ENCODE measurements around the gene KRT36.

KRT36 gene

GRCh38 chr17:41537614-41537954 is 47.9 kb upstream of the KRT36 start:
- H2BK12ac ChIP-seq (ENCODE audit: low read length) = peak overlapping the region; percentile 88
- H3K23ac ChIP-seq (ENCODE audit: low read length) = no peak overlapping the region
- H3K4me3 ChIP-seq (ENCODE audit: low read depth, low read length) = no peak overlapping the region
- no peak overlapping the region for H3K4me2 ChIP-seq (ENCODE audit: low read length)
- peak overlapping the region; percentile 96 for H4K91ac ChIP-seq (ENCODE audit: low read depth, low read length)
- no peaks in the 10 kb centered on the region for H3K27me3 ChIP-seq (ENCODE audit: insufficient read depth, low read length)
- H3K79me1 ChIP-seq (ENCODE audit: low read length) = peaks cover 27% of the 10 kb centered on the region
- H3K4ac ChIP-seq (ENCODE audit: low read depth, low read length) = no peak overlapping the region
- H2AFZ ChIP-seq (ENCODE audit: insufficient read depth, low read length, poor library complexity) = no peak overlapping the region
- H3K9ac ChIP-seq (ENCODE audit: low read length) = no peak overlapping the region
- peak overlapping the region; percentile 84 for H3K27ac ChIP-seq (ENCODE audit: low read depth, low read length)
- peak overlapping the region; percentile 84 for H3K14ac ChIP-seq (ENCODE audit: low read length)
- H4K12ac ChIP-seq (ENCODE audit: low read depth, low read length) = no peak overlapping the region
- H2AK5ac ChIP-seq (ENCODE audit: low read length) = peak overlapping the region; percentile 28
- peaks cover 5% of the 10 kb centered on the region for H3K79me2 ChIP-seq (ENCODE audit: control insufficient read depth, insufficient read depth, low read length, poor library complexity)
- peak overlapping the region; percentile 49 for H4K8ac ChIP-seq (ENCODE audit: low read depth, low read length)
- no peak for DNase-seq
- no peaks in the 10 kb centered on the region for H3K36me3 ChIP-seq (ENCODE audit: control insufficient read depth in 1 of 2, insufficient read depth in 2 of 2, low read length in 2 of 2)
- peak overlapping the region; percentile 77 for H2BK5ac ChIP-seq (ENCODE audit: low read depth, low read length, poor library complexity)
- H3K9me3 ChIP-seq (ENCODE audit: insufficient read depth, low read depth, low read length) = no peaks in the 10 kb centered on the region
- H2BK120ac ChIP-seq (ENCODE audit: insufficient read depth, low read length, poor library complexity) = peak overlapping the region; percentile 94
- H3K18ac ChIP-seq (ENCODE audit: low read length) = peak overlapping the region; percentile 77
- H3K4me1 ChIP-seq (ENCODE audit: control insufficient read depth in 1 of 2, insufficient read depth in 2 of 2, low read length in 2 of 2) = peaks cover 45 to 56% of the 10 kb centered on the region in 2 experiments
- WGBS (ENCODE audit: extremely low coverage, insufficient coverage, insufficient read length) = no CpG with 5 or more reads among the region's 7 CpGs

GRCh38 chr17:41536741-41537613 is 47.3 kb upstream of the KRT36 start:
- peak overlapping the region; percentile 97 for H2BK120ac ChIP-seq (ENCODE audit: insufficient read depth, low read length, poor library complexity)
- H4K8ac ChIP-seq (ENCODE audit: low read depth, low read length) = peak overlapping the region; percentile 57
- peak overlapping the region; percentile 84 for H3K14ac ChIP-seq (ENCODE audit: low read length)
- H3K4me2 ChIP-seq (ENCODE audit: low read length) = no peak overlapping the region
- H2AFZ ChIP-seq (ENCODE audit: insufficient read depth, low read length, poor library complexity) = peak overlapping the region; percentile 64
- no peaks in the 10 kb centered on the region for H3K27me3 ChIP-seq (ENCODE audit: insufficient read depth, low read length)
- H3K4me1 ChIP-seq (ENCODE audit: control insufficient read depth in 1 of 2, insufficient read depth in 2 of 2, low read length in 2 of 2) = peaks cover 45 to 58% of the 10 kb centered on the region in 2 experiments
- H2BK12ac ChIP-seq (ENCODE audit: low read length) = peak overlapping the region; percentile 97
- WGBS (ENCODE audit: extremely low coverage, insufficient coverage, insufficient read length) = no CpG with 5 or more reads among the region's 7 CpGs
- no peak for DNase-seq
- peaks cover 5% of the 10 kb centered on the region for H3K79me2 ChIP-seq (ENCODE audit: control insufficient read depth, insufficient read depth, low read length, poor library complexity)
- no peak overlapping the region for H3K4me3 ChIP-seq (ENCODE audit: low read depth, low read length)
- peak overlapping the region; percentile 84 for H3K27ac ChIP-seq (ENCODE audit: low read depth, low read length)
- H3K9ac ChIP-seq (ENCODE audit: low read length) = no peak overlapping the region
- peak overlapping the region; percentile 92 for H3K18ac ChIP-seq (ENCODE audit: low read length)
- H3K79me1 ChIP-seq (ENCODE audit: low read length) = peaks cover 27% of the 10 kb centered on the region
- H2AK5ac ChIP-seq (ENCODE audit: low read length) = peak overlapping the region; percentile 97
- no peaks in the 10 kb centered on the region for H3K36me3 ChIP-seq (ENCODE audit: control insufficient read depth in 1 of 2, insufficient read depth in 2 of 2, low read length in 2 of 2)
- H3K9me3 ChIP-seq (ENCODE audit: insufficient read depth, low read depth, low read length) = no peaks in the 10 kb centered on the region
- H2BK5ac ChIP-seq (ENCODE audit: low read depth, low read length, poor library complexity) = peak overlapping the region; percentile 87
- peak overlapping the region; percentile 14 for H4K12ac ChIP-seq (ENCODE audit: low read depth, low read length)
- H4K91ac ChIP-seq (ENCODE audit: low read depth, low read length) = peak overlapping the region; percentile 96
- no peak overlapping the region for H3K23ac ChIP-seq (ENCODE audit: low read length)
- peak overlapping the region; percentile 89 for H3K4ac ChIP-seq (ENCODE audit: low read depth, low read length)

GRCh38 chr17:41535764-41536481 is 46.2 kb upstream of the KRT36 start:
- Histone ChIP-seq H3K79me1 (ENCODE audit: low read length) (peaks cover 27% of the 10 kb centered on the region), H2BK120ac (ENCODE audit: insufficient read depth, low read length, poor library complexity) (peak overlapping the region; percentile 97), H3K9ac (ENCODE audit: low read length) (no peak overlapping the region), H3K4me1 (ENCODE audit: control insufficient read depth in 1 of 2, insufficient read depth in 2 of 2, low read length in 2 of 2) (peaks cover 48 to 61% of the 10 kb centered on the region in 2 experiments), H3K18ac (ENCODE audit: low read length) (peak overlapping the region; percentile 92), H2BK5ac (ENCODE audit: low read depth, low read length, poor library complexity) (peak overlapping the region; percentile 87), H2AFZ (ENCODE audit: insufficient read depth, low read length, poor library complexity) (peak overlapping the region; percentile 21), H3K14ac (ENCODE audit: low read length) (peak overlapping the region; percentile 75), H4K12ac (ENCODE audit: low read depth, low read length) (no peak overlapping the region), H3K27ac (ENCODE audit: low read depth, low read length) (peak overlapping the region; percentile 94), H3K79me2 (ENCODE audit: control insufficient read depth, insufficient read depth, low read length, poor library complexity) (peaks cover 5% of the 10 kb centered on the region), H2BK12ac (ENCODE audit: low read length) (peak overlapping the region; percentile 97), H3K4ac (ENCODE audit: low read depth, low read length) (peak overlapping the region; percentile 89), H3K4me3 (ENCODE audit: low read depth, low read length) (no peak overlapping the region), H4K91ac (ENCODE audit: low read depth, low read length) (peak overlapping the region; percentile 96), H3K27me3 (ENCODE audit: insufficient read depth, low read length) (no peaks in the 10 kb centered on the region), H3K4me2 (ENCODE audit: low read length) (peak overlapping the region; percentile 44), H3K36me3 (ENCODE audit: control insufficient read depth in 1 of 2, insufficient read depth in 2 of 2, low read length in 2 of 2) (no peaks in the 10 kb centered on the region), H2AK5ac (ENCODE audit: low read length) (peak overlapping the region; percentile 97), H3K23ac (ENCODE audit: low read length) (no peak overlapping the region), H3K9me3 (ENCODE audit: insufficient read depth, low read depth, low read length) (no peaks in the 10 kb centered on the region), H4K8ac (ENCODE audit: low read depth, low read length) (peak overlapping the region; percentile 57)
- no CpG with 5 or more reads among the region's 15 CpGs for WGBS (ENCODE audit: extremely low coverage, insufficient coverage, insufficient read length)
- DNase-seq = peak; percentile 98

GRCh38 chr17:41534899-41535546 is 45.3 kb upstream of the KRT36 start:
- WGBS (ENCODE audit: extremely low coverage, insufficient coverage, insufficient read length) = no CpG with 5 or more reads among the region's 7 CpGs

More at GRCh38 chr17:41534899-41535546, 45.3 kb upstream of the KRT36 start:
- Histone ChIP-seq H3K79me1 (ENCODE audit: low read length) (peaks cover 32% of the 10 kb centered on the region), H3K9ac (ENCODE audit: low read length) (no peak overlapping the region), H3K27ac (ENCODE audit: low read depth, low read length) (peak overlapping the region; percentile 94), H3K4me3 (ENCODE audit: low read depth, low read length) (no peak overlapping the region), H3K23ac (ENCODE audit: low read length) (no peak overlapping the region), H3K4ac (ENCODE audit: low read depth, low read length) (no peak overlapping the region), H3K79me2 (ENCODE audit: control insufficient read depth, insufficient read depth, low read length, poor library complexity) (peaks cover 5% of the 10 kb centered on the region), H3K4me1 (ENCODE audit: control insufficient read depth in 1 of 2, insufficient read depth in 2 of 2, low read length in 2 of 2) (peaks cover 56 to 63% of the 10 kb centered on the region in 2 experiments), H2BK120ac (ENCODE audit: insufficient read depth, low read length, poor library complexity) (peak overlapping the region; percentile 90), H3K27me3 (ENCODE audit: insufficient read depth, low read length) (no peaks in the 10 kb centered on the region), H2BK5ac (ENCODE audit: low read depth, low read length, poor library complexity) (peak overlapping the region; percentile 83), H4K91ac (ENCODE audit: low read depth, low read length) (peak overlapping the region; percentile 94), H4K12ac (ENCODE audit: low read depth, low read length) (no peak overlapping the region), H2AFZ (ENCODE audit: insufficient read depth, low read length, poor library complexity) (no peak overlapping the region), H3K9me3 (ENCODE audit: insufficient read depth, low read depth, low read length) (no peaks in the 10 kb centered on the region), H2BK12ac (ENCODE audit: low read length) (peak overlapping the region; percentile 23), H2AK5ac (ENCODE audit: low read length) (no peak overlapping the region), H4K8ac (ENCODE audit: low read depth, low read length) (peak overlapping the region; percentile 15), H3K4me2 (ENCODE audit: low read length) (no peak overlapping the region), H3K36me3 (ENCODE audit: control insufficient read depth in 1 of 2, insufficient read depth in 2 of 2, low read length in 2 of 2) (no peaks in the 10 kb centered on the region), H3K18ac (ENCODE audit: low read length) (no peak overlapping the region), H3K14ac (ENCODE audit: low read length) (peak overlapping the region; percentile 62)
- peak; percentile 59 to 70 for DNase-seq
